AG09309 (cell line): Measurements from ENCODE around the gene OR9Q1.

Source experiments
- DNase-seq: peaks from one replicate; pipeline ENCODE4 v3.0.0-alpha.2; 2010; ENCODE audit warnings: low read depth
- H3K4me3 ChIP-seq: 2 replicates; pipeline ENCODE4 v1.5.1; 2011; ENCODE audit warnings: mild to moderate bottlenecking, low read depth, low read length, moderate library complexity; ENCODE audit not compliant: control insufficient read depth
- CTCF ChIP-seq: IDR thresholded peaks from 2 replicates; pipeline ENCODE4 v1.5.1; 2011; ENCODE audit warnings: mild to moderate bottlenecking, low read depth, low read length, inconsistent platforms; ENCODE audit not compliant: insufficient read depth, control insufficient read depth; ENCODE audit errors: missing control alignments

The OR9Q1 gene

GRCh38 chr11:58152781-58153180, 129.1 kb downstream of the OR9Q1 start:
- no peak overlapping the region for H3K4me3 ChIP-seq
- DNase-seq = no peak
- no peak for TF ChIP-seq CTCF

- DNase-seq = no peak
- TF ChIP-seq CTCF = no peak
- H3K4me3 ChIP-seq = no peak overlapping the region
Observed at GRCh38 chr11:58164389-58164788, 140.7 kb downstream of the OR9Q1 start.

GRCh38 chr11:58164990-58165389, 141.3 kb downstream of the OR9Q1 start:
- no peak for TF ChIP-seq CTCF
- H3K4me3 ChIP-seq = no peak overlapping the region
- DNase-seq = no peak

GRCh38 chr11:58165504-58166106, 141.9 kb downstream of the OR9Q1 start:
- DNase-seq = no peak
- no peak overlapping the region for H3K4me3 ChIP-seq
- no peak for TF ChIP-seq CTCF

- no peak overlapping the region for H3K4me3 ChIP-seq
- DNase-seq = no peak
- TF ChIP-seq CTCF = no peak
Observed at GRCh38 chr11:58177409-58178054, 153.9 kb downstream of the OR9Q1 start.

GRCh38 chr11:58178444-58178843, 154.8 kb downstream of the OR9Q1 start:
- TF ChIP-seq CTCF = no peak
- no peak for DNase-seq
- no peak overlapping the region for H3K4me3 ChIP-seq
